ENCODE results near the gene PTH2R. TPM values are rescaled to one million over a fixed set of nuclear protein-coding genes. Genes with fewer than 3 reads are reported as not detected.
"Not testable (repeated sequence)": the region's sequence is repeated elsewhere in the genome, so short reads cannot be mapped to it uniquely, and the experiment has no call there.

Gene PTH2R
- polyA plus RNA-seq, 3 donors, result 36.6 to 43.1 (median 40.2) TPM

- no peak for DNase-seq (ENCODE audit: low read depth in 3 of 3, low spot score in 2 of 3)
These were observed 72.8 kb downstream of the PTH2R start for GRCh38 chr2:208479342-208479741.

- DNase-seq (ENCODE audit: low read depth in 3 of 3, low spot score in 2 of 3), result not testable (repeated sequence)
These were observed 75.4 kb downstream of the PTH2R start for GRCh38 chr2:208481945-208482344.

GRCh38 chr2:208482453-208483015 lies 75.9 kb downstream of the PTH2R start:
- not testable (repeated sequence) for DNase-seq (ENCODE audit: low read depth in 3 of 3, low spot score in 2 of 3)

GRCh38 chr2:208485390-208485789 lies 78.8 kb downstream of the PTH2R start:
- no peak for DNase-seq (ENCODE audit: low read depth in 3 of 3, low spot score in 2 of 3)

DNA sequence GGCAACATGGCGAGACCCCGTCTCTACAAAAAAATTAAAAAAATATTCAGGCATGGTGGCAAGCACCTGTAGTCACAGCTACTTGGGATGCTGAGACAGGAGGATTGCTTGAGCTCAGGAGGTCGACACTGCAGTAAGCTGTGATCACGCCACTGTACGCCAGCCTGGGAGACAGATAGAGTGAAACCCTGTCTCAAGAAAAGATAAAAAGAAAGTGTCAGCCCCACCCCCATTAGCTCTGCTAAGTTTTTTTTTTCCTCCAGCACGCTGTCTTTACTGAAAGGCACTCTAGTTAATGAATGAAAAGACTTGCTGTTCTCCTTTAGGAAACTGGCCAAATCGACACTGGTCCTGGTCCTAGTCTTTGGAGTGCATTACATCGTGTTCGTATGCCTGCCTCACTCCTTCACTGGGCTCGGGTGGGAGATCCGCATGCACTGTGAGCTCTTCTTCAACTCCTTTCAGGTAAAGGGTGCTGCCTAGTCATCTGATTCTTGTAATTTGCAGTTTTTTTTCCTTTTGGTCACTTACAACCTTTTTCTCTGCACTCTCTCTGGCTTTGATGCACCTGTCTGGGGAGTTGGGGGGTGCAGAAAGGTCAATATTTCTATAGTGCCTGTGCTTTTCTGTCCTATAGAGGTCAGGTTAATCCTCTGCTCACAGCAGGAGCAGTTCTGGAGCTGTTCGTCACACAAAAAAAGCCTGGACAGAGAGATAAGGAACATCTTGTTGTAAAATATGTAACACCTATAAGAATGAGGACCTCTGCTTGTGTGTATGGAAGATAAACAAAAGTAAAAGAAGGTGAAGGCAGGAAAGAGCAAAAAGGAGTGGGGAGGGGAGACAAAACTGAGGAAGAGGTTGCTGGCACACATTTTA lies 82.3 kb downstream of the PTH2R start:
- DNase-seq (ENCODE audit: low read depth in 3 of 3, low spot score in 2 of 3), result no peak

DNA sequence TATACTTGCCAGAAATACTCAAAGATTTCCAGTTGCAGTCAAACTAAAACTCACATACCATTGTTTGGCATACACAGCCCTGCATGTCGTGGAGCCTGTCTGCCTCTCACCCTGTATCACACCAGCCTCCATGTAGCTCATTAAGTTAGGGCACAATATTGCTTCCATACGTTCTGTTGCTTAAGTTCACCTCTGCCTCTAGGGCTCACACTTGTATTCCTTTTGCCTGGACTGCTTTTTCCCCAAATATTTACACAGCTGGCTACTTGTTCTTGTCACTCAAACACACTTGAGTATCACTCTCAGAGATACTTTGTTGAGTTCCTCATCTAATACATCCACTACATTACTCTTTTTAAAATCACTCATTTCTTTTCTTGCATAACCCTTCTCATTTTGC lies 83.1 kb downstream of the PTH2R start:
- DNase-seq (ENCODE audit: low read depth in 3 of 3, low spot score in 2 of 3), result no peak

- DNase-seq (ENCODE audit: low read depth in 3 of 3, low spot score in 2 of 3), result no peak
These were observed 83.9 kb downstream of the PTH2R start for GRCh38 chr2:208490492-208490891.

- DNase-seq (ENCODE audit: low read depth in 3 of 3, low spot score in 2 of 3), result no peak
These were observed 85.0 kb downstream of the PTH2R start for GRCh38 chr2:208491641-208492040.

DNA sequence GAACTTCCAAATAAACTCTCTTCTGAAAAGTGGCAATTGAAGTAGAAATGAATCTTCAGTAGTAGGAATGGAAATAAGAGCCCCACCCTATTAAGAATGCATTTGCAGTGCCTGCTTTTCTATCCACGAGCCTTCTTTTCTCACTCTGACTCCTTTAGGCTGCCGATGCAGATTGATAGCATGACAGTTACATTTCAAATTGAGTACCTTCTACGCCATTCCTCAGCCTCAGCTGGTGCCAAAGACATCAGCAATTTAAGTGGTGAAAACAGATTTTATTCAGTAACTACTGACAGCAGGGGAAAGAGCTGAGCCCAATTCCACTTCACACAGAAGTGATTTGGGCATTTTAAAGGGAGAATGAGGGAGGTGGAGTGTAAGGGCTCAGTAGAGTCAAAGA lies 85.5 kb downstream of the PTH2R start:
- no peak for DNase-seq (ENCODE audit: low read depth in 3 of 3, low spot score in 2 of 3)

DNA sequence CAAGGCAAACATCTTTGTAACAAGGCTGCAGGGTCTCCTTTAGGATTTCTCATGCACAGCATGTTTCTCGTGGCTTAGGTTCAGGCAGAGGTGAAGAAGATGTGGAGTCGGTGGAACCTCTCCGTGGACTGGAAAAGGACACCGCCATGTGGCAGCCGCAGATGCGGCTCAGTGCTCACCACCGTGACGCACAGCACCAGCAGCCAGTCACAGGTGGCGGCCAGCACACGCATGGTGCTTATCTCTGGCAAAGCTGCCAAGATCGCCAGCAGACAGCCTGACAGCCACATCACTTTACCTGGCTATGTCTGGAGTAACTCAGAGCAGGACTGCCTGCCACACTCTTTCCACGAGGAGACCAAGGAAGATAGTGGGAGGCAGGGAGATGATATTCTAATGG lies 86.6 kb downstream of the PTH2R start:
- DNase-seq (ENCODE audit: low read depth in 3 of 3, low spot score in 2 of 3), result no peak

- DNase-seq (ENCODE audit: low read depth in 3 of 3, low spot score in 2 of 3), result no peak
These were observed 89.5 kb downstream of the PTH2R start for GRCh38 chr2:208496129-208496528.

- no peak for DNase-seq (ENCODE audit: low read depth in 3 of 3, low spot score in 2 of 3)
These were observed 94.6 kb downstream of the PTH2R start for GRCh38 chr2:208501206-208501605.

GRCh38 chr2:208502288-208502687 lies 95.7 kb downstream of the PTH2R start:
- no peak for DNase-seq (ENCODE audit: low read depth in 3 of 3, low spot score in 2 of 3)

GRCh38 chr2:208505365-208505764 lies 98.8 kb downstream of the PTH2R start:
- not testable (repeated sequence) for DNase-seq (ENCODE audit: low read depth in 3 of 3, low spot score in 2 of 3)

- no peak for DNase-seq (ENCODE audit: low read depth in 3 of 3, low spot score in 2 of 3)
These were observed 103.0 kb downstream of the PTH2R start for GRCh38 chr2:208509586-208509985.

DNA sequence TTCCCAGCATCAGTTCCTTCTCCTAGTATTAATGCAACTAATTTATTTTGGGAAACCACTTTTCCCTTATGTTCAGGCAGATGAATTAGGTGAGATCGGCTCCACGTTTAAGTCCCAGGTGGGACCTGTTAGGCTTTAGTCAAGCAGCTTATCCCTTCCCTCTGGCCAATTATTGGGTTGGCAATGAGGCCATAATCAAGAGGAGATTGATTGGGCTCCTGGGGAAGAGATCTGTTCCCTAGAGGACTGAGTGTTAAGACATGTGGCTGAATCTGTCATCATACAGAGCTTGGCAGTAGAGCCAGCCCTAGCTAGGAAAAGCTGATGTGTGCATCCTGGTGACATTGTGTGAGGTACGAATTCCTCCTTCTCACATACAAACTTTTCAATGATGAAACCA lies 104.4 kb downstream of the PTH2R start:
- no peak for DNase-seq (ENCODE audit: low read depth in 3 of 3, low spot score in 2 of 3)

- no peak for DNase-seq (ENCODE audit: low read depth in 3 of 3, low spot score in 2 of 3)
These were observed 105.0 kb downstream of the PTH2R start for GRCh38 chr2:208511573-208511972.

DNA sequence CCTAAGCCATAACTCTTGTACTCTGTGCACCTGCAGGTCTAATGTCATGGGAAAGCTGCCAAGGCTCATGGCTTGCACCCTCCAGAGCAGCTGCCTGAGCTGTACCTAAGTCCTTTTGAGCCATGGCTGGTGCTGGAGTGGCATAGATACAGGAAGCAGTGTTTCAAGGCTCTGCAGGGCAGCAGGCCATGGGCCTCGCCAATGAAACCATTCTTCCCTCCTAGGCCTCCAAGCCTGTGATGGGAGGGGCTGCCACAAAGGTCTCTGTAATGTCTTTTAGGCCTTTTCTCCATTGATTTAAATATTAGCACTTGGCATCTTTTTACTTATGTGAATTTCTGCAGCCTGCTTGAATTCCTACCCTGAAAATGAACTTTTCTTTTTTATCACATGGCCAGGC lies 108.5 kb downstream of the PTH2R start:
- DNase-seq (ENCODE audit: low read depth in 3 of 3, low spot score in 2 of 3), result no peak

GRCh38 chr2:208523069-208523468 lies 116.5 kb downstream of the PTH2R start:
- DNase-seq (ENCODE audit: low read depth in 3 of 3, low spot score in 2 of 3), result not testable (repeated sequence)

- not testable (repeated sequence) for DNase-seq (ENCODE audit: low read depth in 3 of 3, low spot score in 2 of 3)
These were observed 118.6 kb downstream of the PTH2R start for GRCh38 chr2:208525165-208525564.

DNA sequence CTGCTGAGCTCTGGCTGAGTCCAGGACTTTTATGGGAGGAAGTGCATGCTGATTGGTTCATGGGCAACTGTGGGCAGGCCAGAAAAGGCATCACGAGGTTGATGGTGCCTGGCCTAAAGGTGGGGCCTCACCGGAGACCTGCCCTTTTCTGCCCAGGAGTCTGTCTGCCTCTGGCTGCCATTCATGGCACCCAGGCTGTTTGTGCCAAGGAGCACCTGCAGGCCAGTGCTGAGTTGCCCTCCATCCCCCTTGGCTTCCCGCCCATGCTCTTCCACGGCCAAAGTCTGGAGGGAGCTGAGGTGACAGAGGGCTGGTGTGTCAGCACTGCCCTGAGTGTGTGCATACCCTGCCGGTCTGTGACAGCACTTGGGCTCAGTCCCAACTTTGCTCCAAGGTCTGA lies 123.2 kb downstream of the PTH2R start:
- no peak for DNase-seq (ENCODE audit: low read depth in 3 of 3, low spot score in 2 of 3)

DNA sequence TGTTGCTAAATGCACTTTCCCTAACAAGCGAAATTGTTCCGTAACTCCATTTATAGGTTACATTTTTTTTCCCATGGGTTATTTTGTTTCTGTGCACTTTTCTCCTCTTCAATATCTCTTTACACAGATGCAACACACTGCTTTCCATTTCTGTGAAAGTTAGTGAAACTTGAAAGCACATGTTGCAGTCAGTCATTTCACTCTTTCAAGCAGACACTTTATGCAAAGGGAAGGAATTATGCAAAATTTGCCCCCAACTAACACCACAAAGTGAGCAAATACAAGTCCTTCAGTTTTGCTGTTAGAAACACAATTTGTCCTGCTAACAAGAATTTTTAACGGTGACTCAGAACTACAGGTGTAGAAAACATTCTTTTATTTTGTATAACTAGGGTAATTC lies 124.8 kb downstream of the PTH2R start:
- DNase-seq (ENCODE audit: low read depth in 3 of 3, low spot score in 2 of 3), result no peak

Data from right renal cortex interstitium (tissue), 3 donors.